Measurements from ENCODE around the gene FKBP1A.
"Not testable (repeated sequence)": the region's sequence is repeated elsewhere in the genome, so short reads cannot be mapped to it uniquely, and the experiment has no call there.

The FKBP1A gene

DNA sequence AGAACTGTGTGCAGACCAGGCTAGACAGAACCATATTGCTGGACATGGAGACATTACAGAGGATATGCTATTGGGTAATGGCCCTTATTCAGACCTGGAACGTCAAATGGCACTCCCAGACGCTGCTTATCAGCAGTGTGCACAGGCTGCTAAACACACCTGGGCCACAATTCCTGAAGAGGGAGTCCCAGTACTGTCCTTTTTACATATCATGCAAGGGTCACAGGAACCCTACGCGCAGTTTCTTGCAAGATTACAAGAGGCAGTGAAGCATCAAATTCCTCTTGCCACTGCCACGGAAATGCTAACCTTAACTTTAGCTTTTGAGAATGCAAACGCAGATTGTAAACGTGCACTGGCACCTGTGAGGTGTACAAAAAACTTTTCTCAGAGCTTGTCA lies 5.3 kb upstream of the FKBP1A start:
- H3K27me3 ChIP-seq (replicated peaks; ENCODE audit: control insufficient read depth, insufficient read depth, low read length, poor library complexity, severe bottlenecking); DNase-seq; H3K36me3 ChIP-seq (ENCODE audit: control insufficient read depth, insufficient read depth, low read length); H3K27ac ChIP-seq (ENCODE audit: insufficient read depth, low read length, poor library complexity, severe bottlenecking); H3K4me3 ChIP-seq (ENCODE audit: insufficient read depth, low read depth, low read length, poor library complexity, severe bottlenecking); H3K9me3 ChIP-seq (ENCODE audit: control insufficient read depth, low read length); H3K4me1 ChIP-seq (ENCODE audit: control insufficient read depth, insufficient read depth, low read length, poor library complexity, severe bottlenecking): not testable (repeated sequence)

- Histone ChIP-seq H3K27me3 (replicated peaks; ENCODE audit: control insufficient read depth, insufficient read depth, low read length, poor library complexity, severe bottlenecking) (no peaks in the 10 kb centered on the region), H3K27ac (ENCODE audit: insufficient read depth, low read length, poor library complexity, severe bottlenecking) (no peak overlapping the region), H3K4me1 (ENCODE audit: control insufficient read depth, insufficient read depth, low read length, poor library complexity, severe bottlenecking) (peaks cover 7% of the 10 kb centered on the region), H3K9me3 (ENCODE audit: control insufficient read depth, low read length) (no peaks in the 10 kb centered on the region), H3K4me3 (ENCODE audit: insufficient read depth, low read depth, low read length, poor library complexity, severe bottlenecking) (no peak overlapping the region), H3K36me3 (ENCODE audit: control insufficient read depth, insufficient read depth, low read length) (no peaks in the 10 kb centered on the region)
- no peak for DNase-seq
Observed at GRCh38 chr20:1397710-1398109, 4.9 kb upstream of the FKBP1A start.

GRCh38 chr20:1396702-1397101 lies 3.8 kb upstream of the FKBP1A start:
- Histone ChIP-seq H3K9me3 (ENCODE audit: control insufficient read depth, low read length) (no peaks in the 10 kb centered on the region), H3K27me3 (replicated peaks; ENCODE audit: control insufficient read depth, insufficient read depth, low read length, poor library complexity, severe bottlenecking) (no peaks in the 10 kb centered on the region), H3K4me3 (ENCODE audit: insufficient read depth, low read depth, low read length, poor library complexity, severe bottlenecking) (no peak overlapping the region), H3K36me3 (ENCODE audit: control insufficient read depth, insufficient read depth, low read length) (no peaks in the 10 kb centered on the region), H3K4me1 (ENCODE audit: control insufficient read depth, insufficient read depth, low read length, poor library complexity, severe bottlenecking) (peaks cover 9% of the 10 kb centered on the region), H3K27ac (ENCODE audit: insufficient read depth, low read length, poor library complexity, severe bottlenecking) (no peak overlapping the region)
- DNase-seq: no peak

- Histone ChIP-seq H3K27ac (ENCODE audit: insufficient read depth, low read length, poor library complexity, severe bottlenecking) (no peak overlapping the region), H3K4me3 (ENCODE audit: insufficient read depth, low read depth, low read length, poor library complexity, severe bottlenecking) (no peak overlapping the region)
Observed at GRCh38 chr20:1396264-1396663, 3.4 kb upstream of the FKBP1A start.

DNA sequence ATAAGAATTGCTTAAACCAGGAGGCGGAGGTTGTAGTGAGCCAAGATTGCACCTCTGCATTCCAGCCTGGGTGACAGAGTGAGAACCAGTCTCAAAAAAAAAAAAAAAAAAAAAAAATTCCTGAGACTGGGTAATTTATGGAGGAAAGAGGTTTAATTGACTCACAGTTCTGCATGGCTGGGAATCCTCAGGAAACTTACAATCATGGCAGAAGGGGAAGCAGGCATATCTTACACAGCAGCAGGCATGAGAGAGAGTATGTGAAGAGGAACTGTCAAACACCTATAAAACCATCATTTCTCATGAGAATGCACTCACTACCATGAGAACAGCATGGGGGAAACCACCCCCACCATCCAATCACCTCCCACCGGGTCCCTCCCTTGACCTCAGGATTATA lies 1.8 kb upstream of the FKBP1A start:
- peaks cover 27% of the 10 kb centered on the region for H3K4me1 ChIP-seq (ENCODE audit: control insufficient read depth, insufficient read depth, low read length, poor library complexity, severe bottlenecking)
- no peak overlapping the region for H3K4me3 ChIP-seq (ENCODE audit: insufficient read depth, low read depth, low read length, poor library complexity, severe bottlenecking)
- no peaks in the 10 kb centered on the region for H3K36me3 ChIP-seq (ENCODE audit: control insufficient read depth, insufficient read depth, low read length)
- H3K9me3 ChIP-seq (ENCODE audit: control insufficient read depth, low read length): no peaks in the 10 kb centered on the region
- H3K27ac ChIP-seq (ENCODE audit: insufficient read depth, low read length, poor library complexity, severe bottlenecking): no peak overlapping the region
- no peaks in the 10 kb centered on the region for H3K27me3 ChIP-seq (replicated peaks; ENCODE audit: control insufficient read depth, insufficient read depth, low read length, poor library complexity, severe bottlenecking)
- DNase-seq: no peak

More at GRCh38 chr20:1396264-1396663, 3.4 kb upstream of the FKBP1A start:
- Histone ChIP-seq H3K4me1 (ENCODE audit: control insufficient read depth, insufficient read depth, low read length, poor library complexity, severe bottlenecking) (peaks cover 13% of the 10 kb centered on the region), H3K9me3 (ENCODE audit: control insufficient read depth, low read length) (no peaks in the 10 kb centered on the region), H3K36me3 (ENCODE audit: control insufficient read depth, insufficient read depth, low read length) (no peaks in the 10 kb centered on the region), H3K27me3 (replicated peaks; ENCODE audit: control insufficient read depth, insufficient read depth, low read length, poor library complexity, severe bottlenecking) (no peaks in the 10 kb centered on the region)
- DNase-seq: no peak

GRCh38 chr20:1393507-1393882 lies 641 bp upstream of the FKBP1A start:
- Histone ChIP-seq H3K4me1 (ENCODE audit: control insufficient read depth, insufficient read depth, low read length, poor library complexity, severe bottlenecking) (peaks cover 39% of the 10 kb centered on the region), H3K4me3 (ENCODE audit: insufficient read depth, low read depth, low read length, poor library complexity, severe bottlenecking) (peak overlapping the region; percentile 69), H3K27me3 (replicated peaks; ENCODE audit: control insufficient read depth, insufficient read depth, low read length, poor library complexity, severe bottlenecking) (no peaks in the 10 kb centered on the region), H3K9me3 (ENCODE audit: control insufficient read depth, low read length) (no peaks in the 10 kb centered on the region), H3K27ac (ENCODE audit: insufficient read depth, low read length, poor library complexity, severe bottlenecking) (peak overlapping the region; percentile 70), H3K36me3 (ENCODE audit: control insufficient read depth, insufficient read depth, low read length) (no peaks in the 10 kb centered on the region)
- no peak for DNase-seq

- Histone ChIP-seq H3K36me3 (ENCODE audit: control insufficient read depth, insufficient read depth, low read length) (no peaks in the 10 kb centered on the region), H3K9me3 (ENCODE audit: control insufficient read depth, low read length) (no peaks in the 10 kb centered on the region), H3K27me3 (replicated peaks; ENCODE audit: control insufficient read depth, insufficient read depth, low read length, poor library complexity, severe bottlenecking) (no peaks in the 10 kb centered on the region), H3K4me3 (ENCODE audit: insufficient read depth, low read depth, low read length, poor library complexity, severe bottlenecking) (peak overlapping the region; percentile 69), H3K27ac (ENCODE audit: insufficient read depth, low read length, poor library complexity, severe bottlenecking) (peak overlapping the region; percentile 70), H3K4me1 (ENCODE audit: control insufficient read depth, insufficient read depth, low read length, poor library complexity, severe bottlenecking) (peaks cover 46% of the 10 kb centered on the region)
- no peak for DNase-seq
Observed at GRCh38 chr20:1392443-1392692, 486 bp downstream of the FKBP1A start.

GRCh38 chr20:1391640-1392442 lies 1.0 kb downstream of the FKBP1A start:
- DNase-seq: no peak
- Histone ChIP-seq H3K36me3 (ENCODE audit: control insufficient read depth, insufficient read depth, low read length) (no peaks in the 10 kb centered on the region), H3K4me1 (ENCODE audit: control insufficient read depth, insufficient read depth, low read length, poor library complexity, severe bottlenecking) (peaks cover 46% of the 10 kb centered on the region), H3K4me3 (ENCODE audit: insufficient read depth, low read depth, low read length, poor library complexity, severe bottlenecking) (peak overlapping the region; percentile 69), H3K27me3 (replicated peaks; ENCODE audit: control insufficient read depth, insufficient read depth, low read length, poor library complexity, severe bottlenecking) (no peaks in the 10 kb centered on the region), H3K27ac (ENCODE audit: insufficient read depth, low read length, poor library complexity, severe bottlenecking) (peak overlapping the region; percentile 70), H3K9me3 (ENCODE audit: control insufficient read depth, low read length) (no peaks in the 10 kb centered on the region)

DNA sequence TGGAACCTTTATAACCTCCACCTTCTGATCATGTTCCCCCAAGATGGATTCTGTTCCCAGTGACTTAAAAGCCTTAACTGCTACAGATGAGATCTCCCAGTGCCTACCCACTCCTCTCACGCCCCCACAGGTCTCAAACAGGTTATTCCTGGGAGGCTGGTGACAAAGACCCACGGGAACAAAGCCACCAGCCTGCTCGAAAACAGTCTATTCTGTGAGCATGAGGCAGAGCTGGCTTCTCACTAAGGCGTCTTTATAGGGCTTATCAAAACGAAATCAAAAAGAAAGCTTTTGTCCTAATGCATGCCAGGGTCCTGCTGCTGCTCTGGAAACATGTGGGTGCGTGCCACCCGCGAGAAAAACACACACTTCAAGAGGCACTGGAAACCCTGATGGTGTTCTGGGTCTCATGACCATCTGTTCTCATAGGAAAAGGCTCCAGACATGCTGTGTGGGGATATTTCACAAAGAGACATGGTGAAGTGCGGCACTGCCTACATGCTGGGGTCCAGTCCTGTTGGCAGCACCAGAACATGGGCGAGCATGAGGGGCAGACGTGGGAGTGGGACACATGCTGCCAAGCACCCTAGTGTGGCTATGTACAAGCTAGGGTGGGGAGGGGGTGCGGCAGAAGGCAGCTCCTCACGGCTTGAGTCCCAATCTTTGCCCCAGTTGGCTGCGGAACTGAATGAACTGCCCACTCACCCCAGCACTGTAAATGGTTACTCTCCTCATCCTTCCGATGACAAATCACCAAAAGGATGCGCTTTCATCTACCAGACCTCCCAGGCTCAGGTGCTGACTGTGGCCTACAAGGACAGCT lies 2.1 kb downstream of the FKBP1A start:
- Histone ChIP-seq H3K27ac (ENCODE audit: insufficient read depth, low read length, poor library complexity, severe bottlenecking) (peak overlapping the region; percentile 70), H3K27me3 (replicated peaks; ENCODE audit: control insufficient read depth, insufficient read depth, low read length, poor library complexity, severe bottlenecking) (no peaks in the 10 kb centered on the region), H3K9me3 (ENCODE audit: control insufficient read depth, low read length) (no peaks in the 10 kb centered on the region), H3K4me3 (ENCODE audit: insufficient read depth, low read depth, low read length, poor library complexity, severe bottlenecking) (peak overlapping the region; percentile 69), H3K4me1 (ENCODE audit: control insufficient read depth, insufficient read depth, low read length, poor library complexity, severe bottlenecking) (peaks cover 46% of the 10 kb centered on the region), H3K36me3 (ENCODE audit: control insufficient read depth, insufficient read depth, low read length) (no peaks in the 10 kb centered on the region)
- DNase-seq: no peak
